ENCODE measurements around the gene CCDC106.

The CCDC106 gene

GRCh38 chr19:55599842-55600661 lies 48.0 kb upstream of the CCDC106 start, which contains the start of gene ZNF524 (continued):
- TF ChIP-seq ZBTB44 (tag by site-specific recombination; IDR thresholded peaks at IDR 0.05) (peak; percentile 80; the same call in 1 of the 2 replicates), ZNF335 (tag by site-specific recombination; conservative IDR thresholded peaks at IDR 0.05) (peak; percentile 97), ZNF248 (tag by site-specific recombination; IDR thresholded peaks at IDR 0.05) (no peak), ZNF530 (tag by site-specific recombination; IDR thresholded peaks at IDR 0.05; ENCODE audit: low read depth) (no peak), ZNF2 (tag by site-specific recombination; IDR thresholded peaks at IDR 0.05) (peak; percentile 68; the same call in 1 of the 2 replicates), SETDB1 (IDR thresholded peaks at IDR 0.05; ENCODE audit: insufficient read length, low read length) (no peak), ZNF394 (tag by site-specific recombination; IDR thresholded peaks at IDR 0.05; ENCODE audit: borderline replicate concordance) (peak; percentile 9), PRDM10 (tag by site-specific recombination; IDR thresholded peaks at IDR 0.05) (peak; percentile 15; the same call in 1 of the 2 replicates), ZNF350 (tag by site-specific recombination; IDR thresholded peaks at IDR 0.05) (no peak), ZNF580 (tag by site-specific recombination; IDR thresholded peaks at IDR 0.05) (peak; percentile 82), ZNF140 (tag by site-specific recombination; IDR thresholded peaks at IDR 0.05) (no peak), ZNF768 (tag by site-specific recombination; IDR thresholded peaks at IDR 0.05) (no peak), ZNF776 (tag by site-specific recombination; IDR thresholded peaks at IDR 0.05; ENCODE audit: borderline replicate concordance) (no peak), KLF9 (tag by site-specific recombination; IDR thresholded peaks at IDR 0.05; ENCODE audit: low read depth) (peak; percentile 75), ZNF148 (tag by site-specific recombination; IDR thresholded peaks at IDR 0.05; ENCODE audit: borderline replicate concordance) (peak; percentile 40; the same call in 1 of the 2 replicates), KLF10 (tag by site-specific recombination; IDR thresholded peaks at IDR 0.05) (peak; percentile 65), ZNF366 (tag by site-specific recombination; conservative IDR thresholded peaks at IDR 0.05) (0 out of 2 replicates have a peak, but pooled peaks have one; percentile 37), ZNF138 (tag by site-specific recombination; IDR thresholded peaks at IDR 0.05; ENCODE audit: borderline replicate concordance) (0 out of 2 replicates have a peak, but pooled peaks have one; percentile 23), YY2 (tag by site-specific recombination; IDR thresholded peaks at IDR 0.05) (peak; percentile 98), ZNF23 (tag by site-specific recombination; IDR thresholded peaks at IDR 0.05; ENCODE audit: borderline replicate concordance) (no peak), PRDM4 (tag by site-specific recombination; IDR thresholded peaks at IDR 0.05) (peak; percentile 78), ZNF660 (tag by site-specific recombination; IDR thresholded peaks at IDR 0.05) (peak; percentile 76), FEZF1 (tag by site-specific recombination; IDR thresholded peaks at IDR 0.05) (peak; percentile 26; the same call in 1 of the 2 replicates), ZNF658 (tag by site-specific recombination; IDR thresholded peaks at IDR 0.05) (no peak), ZFP37 (tag by site-specific recombination; IDR thresholded peaks at IDR 0.05) (peak; percentile 24; the same call in 1 of the 2 replicates), ZNF341 (tag by site-specific recombination; IDR thresholded peaks at IDR 0.05; ENCODE audit: low read depth) (peak; percentile 56), KLF16 (tag by site-specific recombination; IDR thresholded peaks at IDR 0.05) (peak; percentile 90; the same call in 1 of the 2 replicates)
